ENCODE data around the gene COX10.
"Not testable (repeated sequence)": the region's sequence is repeated elsewhere in the genome, so short reads cannot be mapped to it uniquely, and the experiment has no call there.

DNA sequence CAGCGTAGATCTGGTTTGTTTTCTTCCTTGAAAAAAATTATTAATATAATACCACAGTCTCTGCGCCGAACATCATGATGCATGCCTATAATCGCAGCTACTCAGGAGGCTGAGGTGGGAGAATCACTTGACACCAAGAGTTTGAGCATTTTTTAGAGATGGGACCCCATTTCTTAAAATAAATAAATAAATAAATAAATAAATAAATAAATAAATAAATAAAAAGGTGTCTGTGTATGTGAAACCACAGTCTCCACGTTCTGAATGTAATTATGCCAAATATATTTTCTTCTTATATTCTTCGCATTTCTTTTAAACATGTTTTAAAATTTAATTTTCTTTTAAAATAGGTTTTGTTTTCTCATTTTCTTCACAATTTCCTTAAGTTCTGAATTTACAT is 112.8 kb downstream of the COX10 start:
- TF ChIP-seq, protein P1, sequence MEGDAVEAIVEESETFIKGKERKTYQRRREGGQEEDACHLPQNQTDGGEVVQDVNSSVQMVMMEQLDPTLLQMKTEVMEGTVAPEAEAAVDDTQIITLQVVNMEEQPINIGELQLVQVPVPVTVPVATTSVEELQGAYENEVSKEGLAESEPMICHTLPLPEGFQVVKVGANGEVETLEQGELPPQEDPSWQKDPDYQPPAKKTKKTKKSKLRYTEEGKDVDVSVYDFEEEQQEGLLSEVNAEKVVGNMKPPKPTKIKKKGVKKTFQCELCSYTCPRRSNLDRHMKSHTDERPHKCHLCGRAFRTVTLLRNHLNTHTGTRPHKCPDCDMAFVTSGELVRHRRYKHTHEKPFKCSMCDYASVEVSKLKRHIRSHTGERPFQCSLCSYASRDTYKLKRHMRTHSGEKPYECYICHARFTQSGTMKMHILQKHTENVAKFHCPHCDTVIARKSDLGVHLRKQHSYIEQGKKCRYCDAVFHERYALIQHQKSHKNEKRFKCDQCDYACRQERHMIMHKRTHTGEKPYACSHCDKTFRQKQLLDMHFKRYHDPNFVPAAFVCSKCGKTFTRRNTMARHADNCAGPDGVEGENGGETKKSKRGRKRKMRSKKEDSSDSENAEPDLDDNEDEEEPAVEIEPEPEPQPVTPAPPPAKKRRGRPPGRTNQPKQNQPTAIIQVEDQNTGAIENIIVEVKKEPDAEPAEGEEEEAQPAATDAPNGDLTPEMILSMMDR (conservative IDR thresholded peaks at IDR 0.05 in 1 of 2, IDR thresholded peaks at IDR 0.05 in 1 of 2; ENCODE audit: extremely low read depth in 1 of 2, insufficient read depth in 1 of 2, low read depth in 1 of 2, low read length in 2 of 2): not testable (repeated sequence)
- not testable (repeated sequence) for TF ChIP-seq EZH2 (IDR thresholded peaks at IDR 0.05; ENCODE audit: borderline replicate concordance, low read length)
